ENCODE measurements around the gene BTBD2. TPM values are rescaled to one million over a fixed set of nuclear protein-coding genes. Genes with fewer than 3 reads are reported as not detected.

Gene BTBD2
- total and polyA plus RNA-seq, 7 donors = 30.1 to 68.4 (median 56.3) TPM

GRCh38 chr19:2048104-2048958 lies 32.8 kb upstream of the BTBD2 start:
- H3K9me3 ChIP-seq = no peaks in the 10 kb centered on the region
- H3K27ac ChIP-seq = peak overlapping the region; percentile 98
- TF ChIP-seq CTCF (IDR thresholded peaks at IDR 0.05) = no peak
- 48 to 69% (median 48%) methylated on average over 16 to 17 of the region's 17 CpGs for WGBS, 3 donors
- H3K4me3 ChIP-seq = peak overlapping the region; percentile 97
- peaks cover 65% of the 10 kb centered on the region for H3K4me1 ChIP-seq
- H3K27me3 ChIP-seq (ENCODE audit: insufficient read depth in 3 of 3, low read length in 2 of 3) = no peaks in the 10 kb centered on the region
- intact Hi-C loops (cut with DNase I) = no loop called here
- peaks cover 3 to 40% of the 10 kb centered on the region in 2 donors for H3K36me3 ChIP-seq (ENCODE audit: insufficient read depth in 1 of 2, low read depth in 1 of 2)
- ATAC-seq = no peak
- peak in 1 of 2 donors; percentile 60 for DNase-seq

GRCh38 chr19:2047449-2048103 lies 32.1 kb upstream of the BTBD2 start:
- peak; percentile 85 to 93 for DNase-seq

GRCh38 chr19:2047076-2047448 lies 31.5 kb upstream of the BTBD2 start:
- DNase-seq = no peak
- no peaks in the 10 kb centered on the region for H3K27me3 ChIP-seq (ENCODE audit: insufficient read depth in 3 of 3, low read length in 2 of 3)
- peak overlapping the region; percentile 97 for H3K4me3 ChIP-seq
- peaks cover 77% of the 10 kb centered on the region for H3K4me1 ChIP-seq
- intact Hi-C loops (cut with DNase I) = no loop called here
- H3K9me3 ChIP-seq = no peaks in the 10 kb centered on the region
- H3K27ac ChIP-seq = peak overlapping the region; percentile 98
- peaks cover 3 to 52% of the 10 kb centered on the region in 2 donors for H3K36me3 ChIP-seq (ENCODE audit: insufficient read depth in 1 of 2, low read depth in 1 of 2)
- TF ChIP-seq CTCF (IDR thresholded peaks at IDR 0.05) = no peak
- WGBS, 3 donors = 54 to 71% (median 56%) methylated on average over 6 of the region's 6 CpGs
- no peak for ATAC-seq

More at GRCh38 chr19:2047449-2048103, 32.1 kb upstream of the BTBD2 start:
- intact Hi-C loops (cut with DNase I) = no loop called here
- WGBS, 3 donors = 51 to 64% (median 57%) methylated on average over 13 to 22 of the region's 22 CpGs
- no peak for TF ChIP-seq CTCF (IDR thresholded peaks at IDR 0.05)
- Histone ChIP-seq H3K27ac (peak overlapping the region; percentile 98), H3K4me3 (peak overlapping the region; percentile 97), H3K9me3 (no peaks in the 10 kb centered on the region), H3K27me3 (ENCODE audit: insufficient read depth in 3 of 3, low read length in 2 of 3) (no peaks in the 10 kb centered on the region), H3K36me3 (ENCODE audit: insufficient read depth in 1 of 2, low read depth in 1 of 2) (peaks cover 3 to 48% of the 10 kb centered on the region in 2 donors), H3K4me1 (peaks cover 73% of the 10 kb centered on the region)
- peak in 3 of 4 donors; percentile 4 to 19 (median 18) for ATAC-seq

- ATAC-seq (no peak), DNase-seq (peak in 1 of 2 donors; percentile 62)
- Histone ChIP-seq H3K27ac (peak overlapping the region; percentile 98), H3K4me1 (peaks cover 79% of the 10 kb centered on the region), H3K27me3 (ENCODE audit: insufficient read depth in 3 of 3, low read length in 2 of 3) (no peaks in the 10 kb centered on the region), H3K9me3 (no peaks in the 10 kb centered on the region), H3K36me3 (ENCODE audit: insufficient read depth in 1 of 2, low read depth in 1 of 2) (peaks cover 3 to 56% of the 10 kb centered on the region in 2 donors), H3K4me3 (peak overlapping the region; percentile 97)
- 71 to 80% (median 72%) methylated on average over 41 to 50 of the region's 50 CpGs for WGBS, 3 donors
- no peak for TF ChIP-seq CTCF (IDR thresholded peaks at IDR 0.05)
- intact Hi-C loops (cut with DNase I) = no loop called here
These were observed 30.8 kb upstream of the BTBD2 start for GRCh38 chr19:2046046-2046907.

Measured in psoas muscle (tissue), 8 donors.